GM04503 (cell line): Measurements from ENCODE around the gene SIGLEC1.

Experiments
- DNase-seq: peaks from one replicate; pipeline ENCODE4 v3.0.0-alpha.2; 2012; ENCODE audit warnings: low read depth

The SIGLEC1 gene

DNA sequence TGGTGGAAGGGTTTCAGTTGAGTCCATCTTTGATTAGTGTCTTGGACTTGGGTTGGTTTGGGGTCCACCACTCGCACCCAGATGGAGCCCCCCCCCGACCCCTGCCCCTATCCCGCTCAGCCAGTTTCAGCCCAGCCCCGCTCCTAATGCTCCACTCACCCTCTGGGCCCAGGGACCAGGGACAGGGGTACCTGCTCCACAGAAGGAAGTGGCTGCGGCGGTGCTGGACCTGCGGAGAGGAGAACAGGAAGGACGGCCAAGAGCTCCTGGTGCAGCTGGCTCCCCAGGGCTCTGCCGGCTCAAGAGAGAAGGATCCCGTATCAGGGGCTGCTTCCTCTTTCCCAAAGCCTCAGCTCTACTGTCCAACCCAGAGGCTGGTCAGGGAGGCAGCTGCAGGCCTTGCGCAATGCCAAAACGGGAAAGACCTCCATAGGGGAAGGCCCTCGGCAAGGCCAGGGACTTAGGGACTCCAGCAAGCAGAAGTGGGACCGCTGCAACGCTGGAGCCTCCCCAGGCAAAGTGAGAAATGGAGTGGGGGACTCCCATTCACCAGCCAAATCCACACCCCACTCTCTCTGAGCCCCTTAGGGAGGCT, at the start of gene SIGLEC1:
Gene SIGLEC1, minus strand, starts transcription at position 322 of the 595 bp plus-strand sequence. CDS start 5,472 bp downstream, outside the sequence.
- no peak for DNase-seq

DNA sequence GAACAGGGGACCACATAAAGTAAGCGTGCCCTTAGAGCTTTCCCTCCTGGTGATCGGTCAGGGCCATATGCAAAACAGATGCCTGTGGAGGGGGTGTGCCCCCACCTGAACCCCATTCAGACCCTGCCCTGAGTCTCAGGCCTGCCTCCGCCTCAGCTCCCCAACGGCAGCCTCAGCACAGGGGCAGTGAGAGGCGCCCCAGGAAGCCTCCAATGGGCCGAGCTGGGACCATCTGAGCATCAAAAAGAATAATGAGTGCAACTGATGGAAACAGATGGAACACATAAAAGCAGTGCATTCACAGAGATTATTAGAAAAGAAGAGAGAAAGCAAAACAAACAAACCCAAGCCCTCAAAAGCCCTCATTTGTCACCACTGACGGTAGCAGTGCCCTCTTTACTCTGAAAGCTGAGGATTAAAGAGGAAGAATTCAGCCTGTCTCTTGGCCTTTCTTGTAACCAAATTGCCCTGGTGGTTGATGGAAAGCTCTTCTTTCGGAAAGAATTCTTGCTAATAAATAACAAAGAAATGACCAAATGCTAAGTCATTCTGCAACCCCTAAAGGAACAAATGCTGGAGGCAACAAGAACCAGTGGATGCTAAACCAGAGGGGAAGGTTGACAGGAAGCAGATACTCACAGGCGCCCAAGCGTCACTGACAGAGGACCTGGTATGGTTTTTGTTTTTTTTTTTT, 48.4 kb upstream of the SIGLEC1 start:
- DNase-seq, result no peak

DNA sequence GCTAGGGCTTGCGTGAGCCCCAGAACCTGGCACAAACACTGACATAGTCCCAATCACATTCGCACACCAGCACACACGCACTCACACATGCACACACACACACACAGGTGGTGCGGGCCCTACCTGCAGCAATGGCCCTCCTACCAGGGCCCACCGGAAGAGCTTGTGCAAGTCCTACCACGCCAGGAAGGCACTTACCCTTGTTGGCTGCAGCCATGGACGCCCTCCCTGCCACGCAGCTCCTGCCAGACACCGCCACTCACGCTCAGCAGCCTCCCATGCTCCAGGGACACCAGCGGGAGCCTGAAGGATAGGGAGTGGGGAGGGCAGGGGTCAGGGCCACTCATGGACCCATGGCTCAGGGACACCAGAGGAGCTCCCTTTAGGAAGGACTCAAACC, 47.5 kb upstream of the SIGLEC1 start:
- DNase-seq, result no peak

- DNase-seq, result no peak
These were observed 47.0 kb upstream of the SIGLEC1 start for GRCh38 chr20:3759316-3759823.

DNA sequence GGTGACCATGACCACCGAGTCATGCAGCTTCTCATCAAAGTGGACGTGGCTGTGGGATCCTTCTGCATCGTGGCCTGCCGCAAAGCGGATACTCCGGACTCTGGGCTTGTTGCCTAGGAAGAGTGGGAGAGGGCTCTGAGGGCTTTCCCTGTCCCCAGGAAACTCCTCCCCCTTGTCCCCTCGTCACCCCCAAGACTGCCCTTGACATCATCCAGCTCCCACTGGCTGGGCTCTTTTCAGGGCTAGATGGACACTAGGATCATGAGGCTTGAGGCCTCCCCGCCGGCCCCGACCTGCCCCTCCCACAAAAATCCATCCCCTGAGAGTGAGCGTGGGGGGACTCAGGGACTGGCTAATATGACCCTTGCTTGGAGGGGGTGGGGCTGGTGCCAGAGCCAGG, 46.2 kb upstream of the SIGLEC1 start:
- no peak for DNase-seq

DNA sequence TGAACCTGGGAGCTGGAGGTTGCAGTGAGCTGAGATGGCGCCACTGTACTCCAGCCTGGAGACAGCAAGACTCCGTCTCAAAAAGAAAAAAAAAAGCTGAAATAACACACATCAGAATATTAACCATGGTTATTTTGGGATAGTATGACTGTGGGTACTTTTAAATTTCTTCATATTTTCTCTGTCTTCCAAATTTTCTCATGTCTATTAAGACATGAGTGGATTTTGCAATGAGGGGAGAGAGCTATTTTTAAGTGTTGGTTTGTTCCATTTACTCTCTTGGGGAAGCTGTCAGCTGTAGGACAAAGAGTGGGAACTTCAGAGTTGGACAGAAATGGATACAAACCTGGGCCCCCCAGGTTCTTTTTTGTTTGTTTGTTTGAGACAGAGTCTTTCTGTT, 44.9 kb upstream of the SIGLEC1 start:
- DNase-seq, result no peak

GRCh38 chr20:3755814-3756480, 43.5 kb upstream of the SIGLEC1 start:
- DNase-seq, result no peak

GRCh38 chr20:3755269-3755668, 42.9 kb upstream of the SIGLEC1 start:
- no peak for DNase-seq

- DNase-seq, result no peak
These were observed 41.9 kb upstream of the SIGLEC1 start for GRCh38 chr20:3754276-3754630.

DNA sequence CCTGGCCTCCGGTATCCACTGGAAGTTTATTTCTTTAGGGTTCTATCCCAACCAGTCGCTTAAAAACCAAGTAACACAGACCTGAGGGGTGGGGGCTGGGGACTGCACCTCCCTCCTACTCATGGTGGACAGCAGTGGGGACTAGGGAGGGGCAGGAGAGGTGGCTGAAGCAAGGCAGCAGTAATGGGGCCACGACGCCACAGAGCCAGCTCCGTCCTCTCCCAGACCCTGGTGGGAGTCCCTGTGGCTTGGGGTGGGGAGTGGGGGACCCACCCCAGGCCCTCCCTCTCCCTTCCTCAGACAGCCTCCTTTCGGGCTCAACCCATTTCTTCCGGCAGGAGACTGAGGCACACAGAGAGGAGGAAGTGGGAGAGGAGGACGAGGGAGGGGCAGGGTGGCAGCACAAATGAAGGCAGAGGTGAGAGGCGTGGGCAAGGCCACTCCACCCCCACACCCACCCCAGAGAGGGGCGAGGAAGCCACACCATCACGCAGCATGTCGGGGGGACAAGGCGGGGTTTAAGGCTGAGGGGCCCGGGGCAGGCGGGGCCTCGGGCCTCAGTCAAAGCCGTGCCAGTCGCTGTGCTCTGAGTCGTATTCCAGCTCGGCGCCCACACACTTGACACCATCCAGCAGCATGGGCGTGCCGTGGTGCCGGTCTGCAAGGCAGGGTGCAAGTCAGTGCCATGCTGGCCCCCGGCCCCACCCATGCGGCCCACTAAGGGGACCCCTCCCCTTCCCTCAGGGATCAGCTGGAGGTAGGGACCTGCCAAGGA, 41.3 kb upstream of the SIGLEC1 start:
- DNase-seq, result no peak

DNA sequence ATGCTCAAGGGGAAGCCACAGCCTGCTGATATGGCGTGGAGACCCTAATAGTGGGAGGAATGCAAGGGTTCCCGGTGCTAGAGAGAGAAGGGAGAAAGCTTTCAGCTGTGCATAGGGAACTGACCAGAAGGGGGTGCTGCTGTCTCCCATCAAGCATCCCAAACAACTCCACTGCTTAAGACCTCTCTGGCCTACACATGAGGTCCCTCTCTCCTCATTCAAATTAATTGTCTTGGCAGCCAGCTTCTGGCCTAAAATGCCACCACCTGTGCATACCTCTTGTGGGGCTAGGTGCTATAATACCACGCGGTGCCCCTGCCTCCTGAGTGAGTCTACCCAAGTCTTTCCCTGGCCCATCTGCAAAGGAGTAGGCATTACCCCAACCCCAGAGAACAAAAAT, 40.7 kb upstream of the SIGLEC1 start:
- peak; percentile 10 for DNase-seq

- no peak for DNase-seq
These were observed 40.0 kb upstream of the SIGLEC1 start for GRCh38 chr20:3752386-3752759.

DNA sequence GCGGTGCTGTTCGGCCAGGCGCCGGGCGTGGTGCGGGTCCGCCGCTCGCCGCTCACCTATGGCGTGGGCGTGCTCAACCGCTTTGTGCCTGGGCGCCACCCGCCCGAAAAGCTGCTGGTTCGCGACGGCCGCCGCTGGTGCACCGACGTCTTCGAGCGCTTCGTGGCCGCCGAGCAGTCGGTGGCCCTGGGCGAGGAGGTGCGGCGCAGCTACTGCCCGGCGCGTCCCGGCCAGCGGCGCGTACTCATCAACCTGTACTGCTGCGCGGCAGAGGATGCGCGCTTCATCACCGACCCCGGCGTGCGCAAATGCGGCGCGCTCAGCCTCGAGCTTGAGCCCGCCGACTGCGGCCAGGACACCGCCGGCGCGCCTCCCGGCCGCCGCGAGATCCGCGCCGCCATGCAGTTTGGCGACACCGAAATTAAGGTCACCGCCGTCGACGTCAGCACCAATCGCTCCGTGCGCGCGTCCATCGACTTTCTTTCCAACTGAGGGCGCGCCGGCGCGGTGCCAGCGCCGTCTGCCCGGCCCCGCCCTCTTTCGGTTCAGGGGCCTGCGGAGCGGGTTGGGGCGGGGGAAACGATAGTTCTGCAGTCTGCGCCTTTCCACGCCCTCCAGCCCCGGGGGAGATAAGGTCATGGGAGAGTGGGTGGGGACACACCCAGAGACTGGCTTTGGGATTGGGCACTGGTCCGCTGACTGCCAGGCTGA, 39.4 kb upstream of the SIGLEC1 start:
- no peak for DNase-seq

DNA sequence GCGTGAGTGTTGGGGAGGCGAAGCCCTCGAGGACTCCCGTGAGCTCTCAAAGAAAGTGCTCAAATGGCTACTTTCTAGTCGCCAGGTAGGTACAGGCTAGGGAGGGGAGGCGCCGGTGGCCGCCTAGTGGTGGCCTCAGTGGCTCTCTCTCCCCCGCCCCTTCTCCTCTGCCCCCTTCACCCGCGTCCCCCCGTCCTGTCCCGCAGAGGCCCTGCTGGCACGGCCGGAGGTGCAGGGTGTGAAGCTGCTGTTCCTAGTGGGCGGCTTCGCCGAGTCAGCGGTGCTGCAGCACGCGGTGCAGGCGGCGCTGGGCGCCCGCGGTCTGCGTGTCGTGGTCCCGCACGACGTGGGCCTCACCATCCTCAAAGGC, 38.9 kb upstream of the SIGLEC1 start:
- no peak for DNase-seq

GRCh38 chr20:3749689-3750531, 37.5 kb upstream of the SIGLEC1 start:
- DNase-seq, result no peak

GRCh38 chr20:3749087-3749688, 36.8 kb upstream of the SIGLEC1 start:
- no peak for DNase-seq

DNA sequence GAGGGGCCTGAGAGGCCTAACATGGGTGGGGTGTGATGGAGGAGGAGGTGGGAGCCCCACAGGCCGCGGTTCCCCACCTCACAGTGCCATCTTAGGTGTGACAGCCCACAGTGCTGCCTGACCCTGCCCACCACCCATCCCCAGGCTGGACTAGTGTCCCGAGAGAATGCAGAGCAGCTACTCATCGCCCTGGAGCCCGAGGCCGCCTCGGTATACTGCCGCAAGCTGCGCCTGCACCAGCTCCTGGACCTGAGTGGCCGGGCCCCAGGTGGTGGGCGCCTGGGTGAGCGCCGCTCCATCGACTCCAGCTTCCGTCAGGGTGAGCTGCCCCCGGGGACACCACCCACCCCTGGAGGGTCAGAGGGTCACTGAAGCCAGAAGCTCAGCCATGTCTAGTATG, 35.7 kb upstream of the SIGLEC1 start:
- no peak for DNase-seq

DNA sequence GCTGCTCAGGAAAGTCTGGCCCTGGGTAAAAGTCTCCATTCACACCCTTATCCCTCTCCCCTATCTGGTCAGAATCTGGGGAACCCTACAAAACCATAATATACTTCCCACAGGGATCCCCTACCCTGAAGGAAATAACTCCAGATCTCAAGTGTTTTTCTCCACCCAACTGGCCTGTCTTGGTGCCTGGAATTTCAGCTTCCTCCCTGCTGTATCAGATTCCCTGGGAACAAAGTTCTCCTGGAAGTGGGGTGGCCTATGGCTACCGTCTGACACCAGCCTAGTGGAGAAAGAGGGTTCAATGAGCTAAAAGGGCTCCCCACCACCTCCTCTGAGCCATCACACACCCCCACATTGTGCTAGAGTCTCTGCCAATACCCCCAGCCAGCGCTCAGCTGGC, 35.1 kb upstream of the SIGLEC1 start:
- DNase-seq, result no peak

DNA sequence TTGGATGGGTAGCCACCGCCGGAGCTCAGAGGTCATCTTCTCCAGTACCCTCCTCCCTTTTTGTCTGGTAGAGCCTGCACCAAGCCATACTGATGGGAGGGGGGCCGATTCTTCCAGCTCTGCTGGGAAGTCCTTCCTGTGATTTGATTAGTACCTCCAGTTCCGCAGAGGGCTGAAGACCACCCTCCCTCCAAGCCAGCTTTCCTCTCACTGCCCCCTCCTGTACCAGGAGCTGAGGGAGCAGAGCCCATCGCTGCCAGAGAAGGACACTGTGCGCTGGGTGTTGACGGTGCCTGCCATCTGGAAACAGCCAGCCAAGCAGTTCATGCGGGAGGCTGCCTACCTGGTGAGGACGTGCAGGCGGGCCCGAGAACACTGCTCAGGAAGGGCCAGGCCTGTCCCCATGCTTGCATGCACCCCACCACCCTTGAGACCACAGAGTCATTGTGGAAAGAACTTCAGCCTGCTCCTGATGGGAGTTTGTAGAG, 33.3 kb upstream of the SIGLEC1 start:
- no peak for DNase-seq
